ENCODE results near the gene FAIM2.

DNA sequence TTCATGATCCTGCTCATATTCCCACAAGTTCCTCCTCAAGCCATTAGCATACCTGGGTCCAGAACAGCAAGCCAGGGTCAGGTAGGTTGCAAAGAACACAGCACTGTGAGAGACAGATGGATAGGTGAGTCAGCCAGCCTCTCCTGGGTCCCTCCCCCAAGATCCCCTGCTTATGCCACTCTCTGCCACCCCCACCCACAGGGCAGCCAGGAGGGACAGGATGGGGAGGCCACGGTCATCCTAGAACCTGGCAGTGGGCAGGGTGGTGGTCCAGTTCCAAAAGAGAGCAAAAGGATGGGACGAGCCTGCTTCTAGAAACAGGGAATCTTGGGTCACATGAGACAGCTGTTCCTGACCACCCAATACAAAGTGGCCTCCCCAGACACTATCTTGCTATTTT lies 12.7 kb downstream of the FAIM2 start:
- TF ChIP-seq POLR2AphosphoS5 (IDR thresholded peaks at IDR 0.05; ENCODE audit: insufficient read depth, low read depth, low read length): no peak
- TF ChIP-seq POLR2A (IDR thresholded peaks at IDR 0.05; ENCODE audit: low read depth, low read length): no peak
- TF ChIP-seq, protein P1, sequence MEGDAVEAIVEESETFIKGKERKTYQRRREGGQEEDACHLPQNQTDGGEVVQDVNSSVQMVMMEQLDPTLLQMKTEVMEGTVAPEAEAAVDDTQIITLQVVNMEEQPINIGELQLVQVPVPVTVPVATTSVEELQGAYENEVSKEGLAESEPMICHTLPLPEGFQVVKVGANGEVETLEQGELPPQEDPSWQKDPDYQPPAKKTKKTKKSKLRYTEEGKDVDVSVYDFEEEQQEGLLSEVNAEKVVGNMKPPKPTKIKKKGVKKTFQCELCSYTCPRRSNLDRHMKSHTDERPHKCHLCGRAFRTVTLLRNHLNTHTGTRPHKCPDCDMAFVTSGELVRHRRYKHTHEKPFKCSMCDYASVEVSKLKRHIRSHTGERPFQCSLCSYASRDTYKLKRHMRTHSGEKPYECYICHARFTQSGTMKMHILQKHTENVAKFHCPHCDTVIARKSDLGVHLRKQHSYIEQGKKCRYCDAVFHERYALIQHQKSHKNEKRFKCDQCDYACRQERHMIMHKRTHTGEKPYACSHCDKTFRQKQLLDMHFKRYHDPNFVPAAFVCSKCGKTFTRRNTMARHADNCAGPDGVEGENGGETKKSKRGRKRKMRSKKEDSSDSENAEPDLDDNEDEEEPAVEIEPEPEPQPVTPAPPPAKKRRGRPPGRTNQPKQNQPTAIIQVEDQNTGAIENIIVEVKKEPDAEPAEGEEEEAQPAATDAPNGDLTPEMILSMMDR (IDR thresholded peaks at IDR 0.05; ENCODE audit: extremely low read depth in 1 of 2, insufficient read depth in 1 of 2, low read depth in 1 of 2, low read length in 2 of 2): no peak
- no peak for TF ChIP-seq EZH2 (IDR thresholded peaks at IDR 0.05; ENCODE audit: borderline replicate concordance, low read depth, low read length, severe bottlenecking)
- TF ChIP-seq MYC (IDR thresholded peaks at IDR 0.05; ENCODE audit: low read depth, low read length): no peak
- TF ChIP-seq FOS (IDR thresholded peaks at IDR 0.05; ENCODE audit: borderline replicate concordance, insufficient read depth, low read length): no peak
- TF ChIP-seq, protein P2, sequence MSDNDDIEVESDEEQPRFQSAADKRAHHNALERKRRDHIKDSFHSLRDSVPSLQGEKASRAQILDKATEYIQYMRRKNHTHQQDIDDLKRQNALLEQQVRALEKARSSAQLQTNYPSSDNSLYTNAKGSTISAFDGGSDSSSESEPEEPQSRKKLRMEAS (IDR thresholded peaks at IDR 0.05; ENCODE audit: insufficient read depth, insufficient read length): no peak
- TF ChIP-seq JUN (IDR thresholded peaks at IDR 0.05; ENCODE audit: borderline replicate concordance, insufficient read depth, insufficient read length, low read depth): no peak
